CD1c-positive myeloid dendritic cell (primary cell): ENCODE data around the gene SEC62.

Experiments used
- DNase-seq: peaks from one replicate; pipeline ENCODE4 v3.0.0-alpha.2; 2016; ENCODE audit errors: extremely low spot score

Gene SEC62

DNA sequence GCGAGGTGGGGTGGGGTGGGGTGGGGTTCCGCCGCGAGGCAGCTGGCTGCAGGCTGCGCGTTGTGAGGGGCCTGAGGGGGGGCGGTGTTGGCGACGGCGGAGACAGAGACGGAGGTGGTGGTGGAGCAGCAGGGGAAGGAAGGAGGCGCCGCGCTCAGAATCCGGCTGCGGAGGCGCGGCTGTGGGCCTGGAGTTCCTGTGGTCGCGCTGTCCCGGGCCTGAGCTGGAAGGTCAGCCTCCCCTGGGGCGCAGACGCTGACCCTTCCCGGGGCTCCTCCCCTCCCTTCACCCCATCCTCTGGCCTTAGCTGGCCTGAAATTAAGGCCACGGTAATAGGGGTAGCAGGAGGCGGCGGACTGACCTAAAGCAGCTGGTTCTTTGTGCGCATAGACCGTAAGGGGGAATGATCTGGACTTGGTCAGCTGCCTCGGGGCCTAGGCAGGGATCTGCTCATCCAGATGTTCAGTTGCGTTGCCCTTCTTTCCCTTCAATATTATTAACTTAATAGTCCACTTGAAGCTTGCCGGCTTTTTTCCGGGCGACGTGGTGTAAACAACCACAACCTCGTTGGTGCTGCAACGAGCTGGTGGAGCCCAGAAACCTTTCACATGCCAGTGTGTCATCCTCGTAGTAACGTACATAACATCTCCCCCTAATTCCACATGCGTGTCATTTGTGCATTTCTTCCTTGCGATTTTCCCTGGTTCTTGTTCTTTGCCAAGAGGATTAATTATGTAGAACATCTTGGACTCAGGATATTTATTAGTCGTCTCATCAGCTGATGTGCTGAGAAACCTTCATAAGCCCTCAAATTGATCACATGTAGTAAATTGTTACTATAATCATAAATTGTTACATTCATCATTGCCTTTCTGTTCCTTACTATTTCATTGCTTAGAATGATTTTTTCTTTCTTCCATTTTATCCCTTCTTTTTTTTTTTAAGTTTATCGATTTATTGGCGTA lies 626 bp downstream of the SEC62 start:
- peak; percentile 62 for DNase-seq

DNA sequence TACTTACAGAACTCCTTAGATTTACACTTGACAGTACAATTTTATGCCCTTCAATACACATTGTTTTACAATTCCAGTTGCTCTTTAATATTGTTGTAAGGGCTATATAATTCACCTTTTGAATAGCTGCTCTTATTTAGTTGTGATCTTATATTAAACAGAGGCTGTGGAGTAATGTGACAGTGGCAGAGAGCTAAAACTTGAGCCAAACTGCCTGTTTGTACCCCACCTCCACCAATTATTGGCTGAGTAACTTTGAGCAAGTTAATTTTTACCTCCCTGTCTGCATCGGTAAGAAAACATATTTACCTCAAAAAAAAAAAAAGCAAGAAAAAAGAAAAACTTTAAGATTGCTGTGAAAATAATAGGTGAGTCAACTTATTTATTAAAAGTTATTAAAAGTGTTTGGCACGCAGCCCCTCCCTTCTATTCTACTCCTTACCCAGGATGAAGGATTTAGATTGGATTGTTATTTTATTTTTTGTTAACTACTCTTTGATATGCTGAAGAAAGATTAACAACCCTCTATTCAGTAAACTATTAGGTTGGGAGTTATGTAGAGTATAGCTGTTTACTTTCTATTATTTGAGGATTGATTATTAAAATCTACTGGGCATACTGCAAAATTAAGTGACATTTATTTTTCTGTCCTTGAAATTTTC lies 1.7 kb downstream of the SEC62 start:
- no peak for DNase-seq

DNA sequence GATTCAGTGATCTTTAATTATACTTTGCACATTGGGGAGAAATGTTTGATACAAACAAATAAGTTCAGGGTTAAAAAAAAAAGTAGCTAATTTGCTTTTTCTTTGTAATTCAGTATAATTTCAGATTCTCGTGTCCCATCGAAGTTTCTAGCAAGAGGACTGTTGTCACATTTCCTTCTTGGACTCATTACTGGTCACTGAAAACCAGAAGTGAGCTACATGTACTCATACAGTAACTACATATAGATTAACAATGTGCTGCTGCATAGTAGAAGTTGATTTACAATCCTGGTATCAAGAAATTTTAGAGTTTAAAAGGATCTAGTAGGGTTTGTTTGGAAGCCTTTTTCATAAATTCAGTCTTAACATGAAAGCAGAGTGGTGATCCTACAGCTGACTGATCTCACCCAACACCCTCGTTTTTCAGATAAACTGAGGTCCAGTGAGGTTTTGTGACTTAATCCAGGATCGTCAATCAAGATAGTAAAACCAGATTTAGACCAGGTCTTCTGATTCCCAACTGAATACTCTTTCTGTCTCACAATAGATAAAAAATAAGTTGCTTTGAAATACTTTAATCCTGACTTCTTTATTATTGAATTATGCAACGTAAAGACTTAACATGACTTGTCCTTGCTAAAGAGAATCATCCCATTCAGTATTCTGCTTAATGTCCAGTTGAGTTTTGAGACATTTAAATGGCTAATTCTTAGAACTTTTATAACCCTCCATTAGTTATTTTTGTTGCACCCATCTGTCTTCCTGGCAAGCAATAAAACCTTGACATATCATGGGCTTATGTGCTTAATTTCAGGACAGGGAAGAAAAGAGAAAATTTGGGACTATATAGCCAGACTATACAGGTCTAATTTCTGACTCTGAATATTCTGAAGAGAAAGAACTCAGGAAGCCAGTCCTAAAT lies 2.8 kb downstream of the SEC62 start:
- peak; percentile 31 for DNase-seq

DNA sequence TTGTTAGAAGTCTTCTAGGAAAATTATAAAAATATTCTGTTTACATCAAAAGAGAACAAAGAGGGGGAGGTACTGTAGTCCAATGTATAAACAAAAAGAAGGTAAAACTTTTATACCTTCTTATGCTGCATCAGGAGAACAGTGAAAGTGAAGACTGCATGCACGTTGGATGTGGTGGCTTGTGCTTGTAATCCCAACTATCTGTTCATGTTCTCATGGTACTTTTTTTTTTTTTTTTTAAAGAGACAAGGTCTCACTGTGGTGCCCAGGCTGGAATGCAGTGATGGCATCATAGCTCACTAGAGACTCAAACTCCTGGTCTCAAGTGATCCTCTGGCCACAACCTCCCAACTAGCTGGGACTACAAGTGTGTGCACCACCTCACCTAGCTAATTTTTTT lies 4.2 kb downstream of the SEC62 start:
- no peak for DNase-seq

DNA sequence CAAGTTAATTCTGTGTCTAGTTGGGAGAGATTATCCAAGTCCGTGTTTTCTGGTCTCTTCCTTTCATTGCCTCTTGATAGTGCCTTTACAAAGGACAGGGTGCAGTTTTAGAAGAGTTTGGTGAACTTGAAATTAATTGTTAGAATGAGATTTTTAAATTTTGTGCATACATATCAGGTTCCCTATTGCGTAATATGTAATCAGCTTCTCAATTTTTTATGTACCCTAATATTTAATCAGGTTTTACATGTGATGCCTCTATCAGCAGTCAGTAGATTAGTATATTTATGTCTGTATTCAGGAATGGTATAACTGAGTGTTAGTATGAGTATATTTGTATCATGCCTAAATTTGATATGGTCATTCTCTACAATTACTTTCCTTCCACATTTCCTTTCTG lies 4.9 kb downstream of the SEC62 start:
- no peak for DNase-seq

DNA sequence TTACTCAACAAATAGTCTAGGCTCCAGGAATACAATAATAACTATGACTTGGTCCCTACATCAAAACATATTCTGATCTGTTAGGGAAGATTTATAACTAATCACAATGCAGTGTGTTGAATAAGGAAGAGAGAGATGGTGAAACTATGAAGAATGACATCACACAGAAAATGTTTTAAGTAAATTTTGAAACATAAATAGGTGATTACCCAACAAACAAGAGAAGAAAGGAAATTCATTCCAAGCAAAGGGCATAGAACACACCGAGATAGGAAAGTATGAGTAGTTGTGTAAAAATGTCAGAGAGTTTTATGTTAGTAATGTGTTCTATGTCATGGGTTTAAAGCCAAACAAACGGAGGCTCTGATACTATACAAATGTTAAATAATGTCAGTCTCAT lies 13.4 kb downstream of the SEC62 start:
- DNase-seq = peak; percentile 8

DNA sequence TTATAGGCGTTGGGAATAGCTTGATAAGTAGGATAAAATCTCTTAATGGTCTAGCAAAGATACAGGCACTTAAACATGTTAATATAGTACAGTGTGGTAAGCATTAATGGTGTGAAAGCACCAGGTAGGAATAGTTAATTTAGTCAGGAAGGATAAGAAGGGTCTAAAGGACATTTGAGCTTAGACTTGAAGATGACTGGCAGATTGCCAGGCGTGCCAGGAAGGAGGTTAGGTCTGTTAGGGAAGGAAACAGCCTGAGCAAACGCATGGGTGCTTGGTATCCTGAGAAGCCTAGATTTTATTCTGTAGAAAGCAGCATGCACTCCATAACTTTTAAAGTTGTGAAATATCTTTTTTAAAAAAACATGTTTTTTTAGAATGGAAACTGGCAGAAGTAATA lies 17.7 kb downstream of the SEC62 start:
- no peak for DNase-seq

DNA sequence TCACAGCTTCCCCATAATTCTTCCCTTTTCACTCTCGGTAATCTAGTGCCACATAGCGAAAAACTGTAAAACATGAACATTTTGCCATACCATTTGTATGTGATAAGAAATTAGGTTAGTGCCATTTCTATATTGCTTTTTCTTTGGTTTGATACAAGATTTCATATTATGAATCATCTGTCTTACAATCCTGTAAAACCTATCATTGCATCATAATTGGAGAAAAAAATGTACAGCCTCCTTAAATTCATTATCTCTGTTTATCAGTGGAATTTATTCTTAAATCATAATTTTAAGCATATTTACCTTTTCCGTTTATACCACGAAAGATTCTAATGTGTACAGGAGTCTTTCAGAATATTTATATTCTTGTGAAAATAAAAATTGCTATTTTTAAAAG lies 23.8 kb downstream of the SEC62 start:
- no peak for DNase-seq

DNA sequence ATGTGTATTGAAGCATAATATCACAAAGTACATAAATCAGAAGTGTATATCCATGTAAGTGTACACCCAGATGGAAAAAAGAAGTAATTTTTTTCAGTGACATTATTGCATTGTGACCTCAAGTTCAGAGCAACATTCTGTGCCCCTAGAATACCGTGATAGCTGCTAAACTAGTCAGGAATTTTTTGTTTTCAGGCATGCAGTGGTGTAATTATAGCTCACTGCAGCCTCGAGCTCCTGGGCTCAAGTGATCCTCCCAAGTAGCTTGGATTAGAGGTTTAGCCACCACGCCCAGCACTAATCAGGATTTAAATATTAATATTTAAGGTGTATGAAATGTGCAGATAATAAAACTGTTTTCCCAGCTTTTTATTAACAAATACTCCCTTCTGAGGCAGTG lies 25.5 kb downstream of the SEC62 start:
- no peak for DNase-seq

DNA sequence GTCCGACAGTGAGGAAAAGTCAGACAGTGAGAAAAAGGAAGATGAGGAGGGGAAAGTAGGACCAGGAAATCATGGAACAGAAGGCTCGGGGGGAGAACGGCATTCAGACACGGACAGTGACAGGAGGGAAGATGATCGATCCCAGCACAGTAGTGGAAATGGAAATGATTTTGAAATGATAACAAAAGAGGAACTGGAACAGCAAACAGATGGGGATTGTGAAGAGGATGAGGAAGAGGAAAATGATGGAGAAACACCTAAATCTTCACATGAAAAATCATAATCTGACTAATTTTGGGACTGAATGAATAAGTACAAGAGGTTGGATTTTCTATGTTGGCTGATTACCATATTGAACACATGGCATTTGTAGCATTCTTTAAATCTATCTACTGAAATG lies 26.2 kb downstream of the SEC62 start:
- DNase-seq = no peak

DNA sequence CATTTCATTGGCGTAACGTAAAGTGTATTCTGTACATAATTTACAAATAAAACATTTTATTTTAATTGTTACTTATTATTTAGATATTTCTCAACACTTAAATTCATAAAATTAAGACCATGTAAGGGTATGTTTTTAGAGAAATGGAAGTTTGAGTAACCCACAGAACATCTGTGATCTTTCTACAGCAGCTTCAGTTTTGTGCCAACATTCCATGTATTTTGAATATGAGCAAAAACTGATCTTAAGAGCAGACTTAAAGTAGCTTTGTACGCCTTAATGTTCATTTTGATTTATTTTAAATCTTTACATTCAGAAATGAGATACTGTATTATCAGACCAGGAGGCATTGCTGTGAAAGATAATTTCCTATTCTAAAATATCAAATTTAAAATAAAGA lies 27.2 kb downstream of the SEC62 start:
- DNase-seq = no peak

DNA sequence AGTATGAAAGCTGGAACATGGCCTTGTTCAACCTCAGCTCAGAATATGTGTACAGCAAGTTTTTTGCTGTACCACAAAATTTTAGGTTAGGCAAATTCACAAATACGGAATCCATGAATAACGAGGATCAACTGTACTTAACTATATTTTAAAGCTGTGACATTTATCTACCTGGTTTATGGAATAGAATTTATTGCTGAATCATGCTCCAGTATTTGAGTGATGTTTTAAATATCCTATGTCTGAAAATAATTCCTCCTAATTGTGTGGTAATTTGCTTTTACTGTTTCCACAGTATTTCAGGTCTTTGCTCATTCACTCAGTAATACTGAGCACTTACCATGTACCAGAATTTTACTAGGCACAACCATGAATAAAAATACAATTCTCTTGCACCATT lies 29.5 kb downstream of the SEC62 start:
- no peak for DNase-seq

DNA sequence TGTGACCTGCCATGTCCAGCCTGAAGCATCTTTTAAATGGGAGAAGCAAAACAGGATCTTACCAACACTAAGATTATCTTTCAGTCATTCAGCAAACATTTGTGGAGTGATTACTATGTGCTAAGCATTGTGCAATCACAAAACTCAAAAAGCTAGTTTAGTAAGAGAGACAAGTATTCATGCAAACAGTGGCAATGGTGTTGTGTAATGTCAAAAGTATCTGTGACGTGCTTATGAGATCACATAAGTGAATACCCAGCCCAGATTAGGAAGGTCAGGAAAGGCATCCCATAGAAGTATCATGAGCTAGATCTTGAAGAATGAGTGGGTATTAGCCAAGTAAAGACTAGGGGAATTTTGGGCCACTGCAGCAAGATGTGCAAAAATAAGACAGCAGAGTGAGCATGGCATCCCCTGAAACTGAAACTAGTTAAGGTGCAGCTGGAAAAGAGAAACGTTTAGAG lies 32.1 kb downstream of the SEC62 start:
- no peak for DNase-seq

DNA sequence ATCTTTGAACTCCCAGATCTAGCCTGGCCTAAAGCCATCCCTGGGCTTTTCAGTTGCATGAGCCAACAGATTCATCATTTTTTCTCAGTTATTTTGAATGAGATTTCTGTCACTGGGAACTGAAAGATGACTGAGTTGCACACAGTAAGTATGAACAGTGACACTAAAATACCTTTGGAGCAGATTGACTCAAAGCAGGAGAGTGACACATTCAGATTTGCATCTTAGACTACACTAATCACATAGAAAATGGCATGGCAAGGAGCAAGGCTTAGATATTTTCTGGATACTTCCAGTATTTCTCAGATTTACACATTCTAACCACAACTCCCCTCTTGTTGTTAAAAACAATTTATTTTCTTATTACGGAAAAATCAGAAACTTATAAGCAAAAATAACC lies 32.8 kb downstream of the SEC62 start:
- DNase-seq = no peak

DNA sequence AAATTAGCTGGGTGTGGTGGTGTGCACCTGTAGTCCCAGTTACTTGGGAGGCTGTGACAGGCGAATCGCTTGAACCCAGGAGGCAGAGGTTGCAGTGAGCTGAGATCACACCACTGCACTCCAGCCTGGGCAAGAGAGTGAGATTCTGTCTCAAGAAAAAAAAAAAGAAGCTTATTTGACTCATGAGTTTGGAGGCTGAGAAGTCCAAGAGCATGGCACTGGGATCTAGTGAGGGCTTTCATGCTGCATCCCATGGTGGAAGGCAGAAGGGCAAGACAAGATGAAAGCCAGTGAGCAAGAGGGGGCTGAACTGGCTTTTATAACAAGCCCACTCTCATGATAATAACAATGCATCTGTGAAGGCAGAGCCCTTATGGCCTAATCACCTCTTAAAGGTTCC lies 33.4 kb downstream of the SEC62 start:
- DNase-seq = no peak

DNA sequence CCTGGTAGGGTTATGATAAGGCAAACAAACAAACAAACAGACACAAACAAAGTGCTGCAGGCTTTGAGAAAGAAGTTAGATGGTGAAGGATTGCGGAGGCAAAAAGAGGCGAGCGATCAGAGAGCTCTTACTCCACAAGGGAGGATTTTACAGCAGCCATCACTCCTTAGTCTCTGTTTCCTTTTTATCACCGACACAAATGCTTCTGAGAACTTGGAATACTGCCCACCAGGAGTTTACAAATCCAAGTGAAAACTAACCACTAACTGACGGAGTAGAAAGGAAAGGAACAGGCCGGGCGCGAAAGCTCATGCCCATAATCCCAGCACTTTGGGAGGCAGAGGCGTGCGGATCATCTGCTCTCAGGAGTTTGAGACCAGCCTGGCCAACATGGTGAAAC lies 35.6 kb downstream of the SEC62 start:
- DNase-seq = no peak

DNA sequence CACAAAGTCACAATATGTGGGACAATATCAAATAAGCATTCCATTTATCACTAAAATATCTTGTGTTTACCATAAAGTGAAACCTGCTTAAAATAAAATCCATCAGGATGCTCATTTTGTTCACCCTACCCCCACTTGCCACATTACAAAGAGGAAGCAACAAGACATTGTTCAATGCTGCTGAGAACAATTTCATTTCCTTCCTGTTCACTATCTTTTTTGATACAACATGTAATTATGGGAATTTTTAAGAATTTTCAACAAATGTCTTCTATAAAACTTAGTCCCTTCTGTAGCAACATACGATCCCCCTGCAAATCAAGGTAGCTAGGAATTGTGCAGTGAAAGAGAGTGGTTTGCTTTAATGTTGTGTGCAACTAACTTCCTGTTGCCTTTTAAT lies 36.3 kb downstream of the SEC62 start:
- DNase-seq = peak; percentile 18

DNA sequence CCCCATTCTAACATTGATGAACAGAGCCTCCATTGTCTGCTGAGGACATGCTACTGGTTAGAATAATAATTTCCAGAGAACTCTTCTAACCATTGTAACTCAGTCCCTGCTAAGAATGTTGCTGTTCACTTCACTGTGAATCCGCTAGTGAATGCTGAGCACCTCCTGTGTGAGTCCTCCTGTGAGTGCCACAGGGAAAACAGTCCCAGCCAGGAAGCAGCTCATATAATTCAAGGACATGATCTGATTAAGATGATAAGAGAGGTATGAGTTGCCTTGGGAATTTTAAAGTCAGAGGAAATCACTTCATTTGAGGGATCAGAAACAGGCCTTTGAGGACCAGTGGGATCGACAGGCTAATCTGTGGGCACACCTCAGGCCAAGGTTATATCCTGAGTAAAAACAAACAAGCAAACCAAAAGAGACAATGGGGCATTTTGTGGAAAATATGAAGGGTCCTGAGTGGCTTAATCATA lies 37.3 kb downstream of the SEC62 start:
- DNase-seq = no peak

DNA sequence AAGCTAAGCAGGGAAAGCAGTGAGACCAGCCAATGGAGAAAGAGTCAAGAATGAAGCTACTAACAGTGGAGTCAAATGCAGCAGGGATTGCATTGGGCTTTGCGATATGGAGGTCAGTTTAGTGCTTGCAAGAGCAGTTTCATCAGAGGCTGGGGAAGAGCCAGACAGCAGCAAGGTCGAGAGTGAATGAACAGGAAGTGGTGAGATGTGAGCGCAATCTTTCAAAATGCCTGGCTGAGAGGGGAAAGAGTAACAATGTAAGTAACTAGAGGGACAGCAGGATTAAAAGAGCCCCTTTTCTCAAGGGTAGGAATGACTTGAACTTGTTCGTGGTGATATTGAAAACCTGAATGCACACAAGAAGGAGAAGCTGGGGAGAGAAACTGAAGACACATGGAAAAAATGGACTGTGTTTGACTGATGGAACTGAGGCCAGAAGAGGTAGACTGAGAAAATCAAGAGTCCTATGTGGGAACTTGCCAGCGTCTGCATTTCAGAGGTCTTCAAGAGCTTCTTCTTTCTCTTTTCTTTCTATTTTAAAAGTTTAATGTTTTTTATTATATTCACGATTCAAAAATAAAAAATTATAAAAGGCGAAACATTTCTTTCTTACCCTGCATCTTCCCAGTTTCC lies 40.5 kb downstream of the SEC62 start:
- peak; percentile 39 for DNase-seq

DNA sequence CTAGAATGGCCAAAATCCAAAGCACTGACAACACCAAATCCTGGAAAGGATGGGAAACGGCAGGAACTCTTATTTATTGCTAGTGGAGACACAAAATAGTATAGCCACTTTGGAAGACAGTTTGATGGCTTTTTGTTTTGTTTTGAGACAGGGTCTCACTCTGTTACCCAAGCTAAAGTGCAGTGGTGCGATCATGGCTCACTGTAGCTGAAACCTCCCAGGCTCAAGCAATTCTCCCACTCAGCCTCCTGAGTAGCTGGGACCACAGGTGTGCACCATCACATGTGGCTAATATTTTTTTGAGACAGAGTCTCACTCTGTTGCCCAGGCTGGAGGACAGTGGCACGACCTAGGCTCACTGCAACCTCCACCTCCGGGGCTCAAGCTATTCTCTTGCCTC lies 43.9 kb downstream of the SEC62 start:
- no peak for DNase-seq

DNA sequence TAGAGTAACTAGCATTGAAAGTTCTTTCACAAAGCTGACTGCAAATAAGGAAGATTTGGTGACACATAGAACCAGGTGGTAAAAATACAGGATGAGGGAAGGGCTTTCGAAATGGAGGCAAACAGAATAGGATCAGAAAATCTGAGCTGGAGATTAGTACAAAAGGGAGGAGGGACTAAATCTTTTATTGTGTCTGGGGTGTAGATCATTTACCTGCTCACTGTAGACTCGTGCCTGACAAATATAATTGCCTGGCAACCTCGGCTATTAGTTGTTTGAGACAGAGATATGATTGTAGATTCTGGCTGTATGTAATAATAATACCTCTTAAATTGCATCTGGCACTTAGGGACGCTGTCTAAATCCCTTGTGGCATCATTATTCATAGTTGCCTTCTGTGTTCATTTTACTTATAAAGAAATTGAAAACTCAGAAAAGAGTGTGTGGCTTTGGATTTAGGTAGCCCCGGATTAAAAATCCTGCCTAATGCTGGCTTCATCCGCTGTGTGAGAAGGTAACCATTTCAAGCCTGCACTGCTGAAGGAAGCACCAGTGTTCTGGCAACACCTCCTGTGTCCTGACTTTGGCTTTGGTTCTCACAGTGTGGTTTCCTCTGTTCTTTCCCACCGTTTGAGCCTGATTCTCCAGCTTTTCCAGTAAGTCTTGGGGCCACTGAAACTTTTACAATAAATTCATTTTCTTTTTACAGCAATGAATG lies 46.2 kb downstream of the SEC62 start:
- DNase-seq = no peak
